DND-41 (cell line): Measurements from ENCODE around the gene FBL.

Experiments
- CTCF ChIP-seq: IDR thresholded peaks from 2 replicates; pipeline ENCODE4 v1.5.1; 2012; ENCODE audit warnings: borderline replicate concordance, low read length, moderate library complexity, mild to moderate bottlenecking; ENCODE audit not compliant: poor library complexity, severe bottlenecking; ENCODE audit errors: extremely low read depth
- EZH2 ChIP-seq: IDR thresholded peaks from 3 replicates; pipeline ENCODE4 v1.6.1; 2012; ENCODE audit warnings: borderline replicate concordance, low read depth, mild to moderate bottlenecking, moderate library complexity, low read length, inconsistent platforms; ENCODE audit not compliant: severe bottlenecking

- TF ChIP-seq CTCF (no peak), EZH2 (no peak)
These were observed 32.2 kb upstream of the FBL start for GRCh38 chr19:39878398-39878797.
